GM12891 (cell line): ENCODE measurements around the gene PSMD10.

Experiments used
- PAX5 ChIP-seq: IDR thresholded peaks from 2 replicates; pipeline ENCODE4 v1.6.1; 2011; ENCODE audit warnings: low read length, moderate library complexity, mild to moderate bottlenecking; ENCODE audit not compliant: insufficient read depth, severe bottlenecking
- POLR2A ChIP-seq: IDR thresholded peaks from 2 replicates; pipeline ENCODE4 v1.6.1; 2011; ENCODE audit warnings: low read depth, low read length, control low read depth
- POLR2AphosphoS5 ChIP-seq: IDR thresholded peaks from 2 replicates; pipeline ENCODE4 v1.6.1; 2011; ENCODE audit warnings: low read depth, low read length, control low read depth
- POU2F2 ChIP-seq: IDR thresholded peaks from 2 replicates; pipeline ENCODE4 v1.6.1; 2011; ENCODE audit warnings: low read depth, mild to moderate bottlenecking, control low read depth, low read length, moderate library complexity
- SPI1 ChIP-seq: IDR thresholded peaks from 2 replicates; pipeline ENCODE4 v1.6.1; 2011; ENCODE audit warnings: low read depth, low read length, control low read depth
- TAF1 ChIP-seq: IDR thresholded peaks from 2 replicates; pipeline ENCODE4 v1.6.1; 2011; ENCODE audit warnings: low read depth, low read length, control low read depth

- TF ChIP-seq TAF1 = no peak
- TF ChIP-seq POLR2A = no peak
- TF ChIP-seq POLR2AphosphoS5 = no peak
- TF ChIP-seq PAX5 = no peak
- TF ChIP-seq POU2F2 = no peak
- TF ChIP-seq SPI1 = no peak
Observed at GRCh38 chrX:108049649-108050048, 41.7 kb downstream of the PSMD10 start.
